ENCODE results near the gene CASS4. TPM values are rescaled to one million over a fixed set of nuclear protein-coding genes. Genes with fewer than 3 reads are reported as not detected.
A peak's percentile ranks its signal among the peaks of the same experiment; 100 is the strongest.

Gene CASS4
- total and polyA plus RNA-seq, 9 of the 15 experiments (the other 6 are each of a cell fraction or from before 2014, with no cell fraction given): 8.1 to 53.8 (median 26.7) TPM

GRCh38 chr20:56411759-56412472 lies at the start of gene CASS4 (continued):
- TF ChIP-seq NCOR1 (IDR thresholded peaks at IDR 0.05) (peak; percentile 99), KLF10 (CRISPR knock-in tag; IDR thresholded peaks at IDR 0.05) (no peak), DEAF1 (CRISPR knock-in tag; IDR thresholded peaks at IDR 0.05) (peak; percentile 28; the same call in 1 of the 2 replicates), ATF7 (IDR thresholded peaks at IDR 0.05) (peak; percentile 93), CCNT2 (IDR thresholded peaks at IDR 0.05; ENCODE audit: borderline replicate concordance, extremely low read depth, insufficient read length, low read depth, low read length) (peak; percentile 85), SIN3A (IDR thresholded peaks at IDR 0.05; ENCODE audit: borderline replicate concordance in 2 of 2, control insufficient read depth in 1 of 2, low read depth in 2 of 2, low read length in 2 of 2) (peak; percentile 37 to 56; a peak in 2 of 4 replicates), TRIM24 (IDR thresholded peaks at IDR 0.05) (peak; percentile 96 to 97), ZNF384 (IDR thresholded peaks at IDR 0.05; ENCODE audit: low read depth, low read length) (peak; percentile 71), CBX1 (IDR thresholded peaks at IDR 0.05; ENCODE audit: low read depth) (peak; percentile 38), TCF3 (CRISPR knock-in tag; IDR thresholded peaks at IDR 0.05) (peak; percentile 99), ZEB2 (IDR thresholded peaks at IDR 0.05) (peak; percentile 80; the same call in 1 of the 2 replicates), RHOXF2B (CRISPR knock-in tag; conservative IDR thresholded peaks at IDR 0.05) (no peak), ZBTB12 (CRISPR knock-in tag; IDR thresholded peaks at IDR 0.05) (0 out of 2 replicates have a peak, but pooled peaks have one; percentile 49), NR4A1 (CRISPR knock-in tag; IDR thresholded peaks at IDR 0.05) (no peak), NR4A1 (tag; IDR thresholded peaks at IDR 0.05) (peak; percentile 73), CGGBP1 (CRISPR knock-in tag; IDR thresholded peaks at IDR 0.05) (no peak), PTBP1 (IDR thresholded peaks at IDR 0.05; ENCODE audit: low read depth, low read length) (0 out of 2 replicates have a peak, but pooled peaks have one; percentile 45), FOXJ2 (tag; IDR thresholded peaks at IDR 0.05) (0 out of 2 replicates have a peak, but pooled peaks have one; percentile 39), PBX2 (CRISPR knock-in tag; IDR thresholded peaks at IDR 0.05; ENCODE audit: low read depth) (no peak; the same call in 1 of the 2 replicates), PBX2 (tag; conservative IDR thresholded peaks at IDR 0.05; ENCODE audit: low read depth) (peak; percentile 88), POLR2AphosphoS5 (IDR thresholded peaks at IDR 0.05; ENCODE audit: control insufficient read depth, insufficient read depth, low read depth, low read length) (peak; percentile 97)
